PC-9 (cell line): ENCODE results near the gene TJP3. TPM values are rescaled to one million over a fixed set of nuclear protein-coding genes. Genes with fewer than 3 reads are reported as not detected.
"Not testable (repeated sequence)": the region's sequence is repeated elsewhere in the genome, so short reads cannot be mapped to it uniquely, and the experiment has no call there.

Experiments used
- BruUV-seq: library from RNA; stranded (reverse); fragments of 400-500 nt; replicated peaks from 2 replicates; lab custom pipeline; 2021; lab: Mats Ljungman, UMichigan
- CTCF ChIA-PET: fragments of 300-600 bp; sonication (Branson Sonifier 250); formaldehyde crosslinking; loops from one replicate; lab custom pipeline; 2022; ENCODE audit warnings: antibody characterized with exemption; lab: Charles Lee
- POLR2A ChIA-PET: fragments of 300-600 bp; sonication (Branson Sonifier 250); formaldehyde crosslinking; loops from one replicate; lab custom pipeline; 2022; ENCODE audit warnings: antibody characterized with exemption; ENCODE audit not compliant: unreplicated experiment; lab: Charles Lee
- DNase-seq, 2 experiments: peaks; one replicate each; pipeline versions ENCODE4 v3.0.0 to v3.0.0-alpha.2; 2015 to 2022; ENCODE audit warnings: mixed read lengths in 1 of 2
- H2AFZ ChIP-seq: fragments of 200-600 bp; sonication (generic); 2 replicates; pipeline ENCODE4 v1.8.1; 2017; ENCODE audit warnings: antibody characterized with exemption
- H3F3A ChIP-seq: fragments of 200-600 bp; sonication (generic); 2 replicates; pipeline ENCODE4 v1.8.1; 2017; ENCODE audit warnings: antibody characterized with exemption, mild to moderate bottlenecking, low read depth; ENCODE audit not compliant: insufficient read depth
- H3K27ac ChIP-seq: fragments of 200-600 bp; sonication (generic); 2 replicates; pipeline ENCODE4 v1.6.1; 2016; ENCODE audit warnings: mixed run types
- H3K27me3 ChIP-seq: fragments of 200-600 bp; sonication (generic); 2 replicates; pipeline ENCODE4 v1.6.1; 2016; ENCODE audit warnings: low read depth, mixed run types; ENCODE audit not compliant: insufficient read depth
- H3K36me3 ChIP-seq: fragments of 200-600 bp; sonication (generic); 2 replicates; pipeline ENCODE4 v1.6.1; 2016; ENCODE audit warnings: low read depth, mixed run types
- H3K4me1 ChIP-seq: fragments of 200-600 bp; sonication (generic); replicated peaks from 2 replicates; pipeline ENCODE4 v1.6.1; 2016; ENCODE audit warnings: mixed run types; ENCODE audit not compliant: insufficient read depth
- H3K4me2 ChIP-seq: fragments of 200-600 bp; sonication (generic); 2 replicates; pipeline ENCODE4 v1.6.1; 2017; ENCODE audit warnings: mixed run types
- H3K4me3 ChIP-seq: fragments of 200-600 bp; sonication (generic); 2 replicates; pipeline ENCODE4 v1.6.1; 2016; ENCODE audit warnings: mixed run types
- H3K79me2 ChIP-seq: fragments of 200-600 bp; sonication (generic); 2 replicates; pipeline ENCODE4 v1.6.1; 2017; ENCODE audit warnings: low read depth, mixed run types
- H3K9me2 ChIP-seq: fragments of 200-600 bp; sonication (generic); 2 replicates; pipeline ENCODE4 v1.8.1; 2017; ENCODE audit warnings: mild to moderate bottlenecking; ENCODE audit not compliant: insufficient read depth
- H3K9me3 ChIP-seq: fragments of 200-600 bp; sonication (generic); 2 replicates; pipeline ENCODE4 v1.8.1; 2016; ENCODE audit warnings: low read depth; ENCODE audit not compliant: insufficient read depth
- H4K20me1 ChIP-seq: fragments of 200-600 bp; sonication (generic); 2 replicates; pipeline ENCODE4 v1.8.1; 2017; ENCODE audit not compliant: insufficient read depth
- EZH2 ChIP-seq: fragments of 200-600 bp; sonication (generic); IDR thresholded peaks from 2 replicates; pipeline ENCODE4 v1.8.0; 2017; ENCODE audit warnings: antibody characterized with exemption, low read depth
- intact Hi-C: fragments of 100-400 bp; cut with micrococcal nuclease; formaldehyde crosslinking; loops from one replicate; pipeline ENCODE4 v1.10.0; 2022; ENCODE audit not compliant: unreplicated experiment
- total RNA-seq: library from RNA; stranded (reverse); gene quantifications from 2 replicates; pipeline ENCODE4 v1.2.3, GENCODE V29; 2021
- TF ChIP-seq, protein P1 (sequence below): fragments of 200-600 bp; sonication (generic); conservative IDR thresholded peaks from 2 replicates; pipeline ENCODE4 v1.6.1; 2017; ENCODE audit warnings: mixed run types, antibody characterized with exemption, mild to moderate bottlenecking, moderate library complexity

TJP3 gene
- total RNA-seq, 1 experiment from 2014 or later, result 56.8 TPM

DNA sequence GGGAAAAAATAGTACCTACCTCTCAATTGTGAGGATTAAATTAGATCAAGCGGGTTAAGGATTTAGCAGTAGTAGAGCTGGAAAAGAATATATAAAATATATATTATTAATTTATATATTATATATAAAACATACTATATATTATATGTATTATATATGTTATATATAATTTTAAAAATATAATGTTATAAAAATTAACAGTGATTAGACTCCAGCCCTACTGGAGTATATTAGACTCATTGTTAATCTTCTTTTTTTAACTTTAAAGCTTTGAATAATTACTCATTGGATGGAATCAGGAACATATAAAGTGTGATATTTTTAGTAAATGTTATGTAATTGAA is 53.9 kb downstream of the TJP3 start:
- H3K9me2 ChIP-seq, result no peaks in the 10 kb centered on the region
- no peaks in the 10 kb centered on the region for H3K9me3 ChIP-seq
- no peak overlapping the region for H2AFZ ChIP-seq
- no TSS peak for BruUV-seq
- 0 out of 2 replicates have a peak, but pooled peaks cover 3% of the 10 kb centered on the region for H3F3A ChIP-seq
- H3K27me3 ChIP-seq, result no peaks in the 10 kb centered on the region
- H3K79me2 ChIP-seq, result peaks cover 12% of the 10 kb centered on the region; the same call in 1 of the 2 replicates
- H4K20me1 ChIP-seq, result no peaks in the 10 kb centered on the region
- H3K36me3 ChIP-seq, result no peaks in the 10 kb centered on the region
- DNase-seq, result no peak
- H3K4me3 ChIP-seq, result peak overlapping the region; percentile 76; the same call in 1 of the 2 replicates
- POLR2A ChIA-PET, result no interaction called here
- peak overlapping the region; percentile 79 for H3K4me2 ChIP-seq
- TF ChIP-seq, protein P1, sequence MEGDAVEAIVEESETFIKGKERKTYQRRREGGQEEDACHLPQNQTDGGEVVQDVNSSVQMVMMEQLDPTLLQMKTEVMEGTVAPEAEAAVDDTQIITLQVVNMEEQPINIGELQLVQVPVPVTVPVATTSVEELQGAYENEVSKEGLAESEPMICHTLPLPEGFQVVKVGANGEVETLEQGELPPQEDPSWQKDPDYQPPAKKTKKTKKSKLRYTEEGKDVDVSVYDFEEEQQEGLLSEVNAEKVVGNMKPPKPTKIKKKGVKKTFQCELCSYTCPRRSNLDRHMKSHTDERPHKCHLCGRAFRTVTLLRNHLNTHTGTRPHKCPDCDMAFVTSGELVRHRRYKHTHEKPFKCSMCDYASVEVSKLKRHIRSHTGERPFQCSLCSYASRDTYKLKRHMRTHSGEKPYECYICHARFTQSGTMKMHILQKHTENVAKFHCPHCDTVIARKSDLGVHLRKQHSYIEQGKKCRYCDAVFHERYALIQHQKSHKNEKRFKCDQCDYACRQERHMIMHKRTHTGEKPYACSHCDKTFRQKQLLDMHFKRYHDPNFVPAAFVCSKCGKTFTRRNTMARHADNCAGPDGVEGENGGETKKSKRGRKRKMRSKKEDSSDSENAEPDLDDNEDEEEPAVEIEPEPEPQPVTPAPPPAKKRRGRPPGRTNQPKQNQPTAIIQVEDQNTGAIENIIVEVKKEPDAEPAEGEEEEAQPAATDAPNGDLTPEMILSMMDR, result no peak
- no peak for TF ChIP-seq EZH2
- CTCF ChIA-PET, result interaction anchor here (1.6 kb wide), 1 partner anchor 87 kb away, joined by 3 read pairs; no protein-coding TSS in a partner anchor
- H3K4me1 ChIP-seq, result no peaks in the 10 kb centered on the region
- intact Hi-C loops, result no loop called here
- H3K27ac ChIP-seq, result peak overlapping the region; percentile 76; the same call in 1 of the 2 replicates

DNA sequence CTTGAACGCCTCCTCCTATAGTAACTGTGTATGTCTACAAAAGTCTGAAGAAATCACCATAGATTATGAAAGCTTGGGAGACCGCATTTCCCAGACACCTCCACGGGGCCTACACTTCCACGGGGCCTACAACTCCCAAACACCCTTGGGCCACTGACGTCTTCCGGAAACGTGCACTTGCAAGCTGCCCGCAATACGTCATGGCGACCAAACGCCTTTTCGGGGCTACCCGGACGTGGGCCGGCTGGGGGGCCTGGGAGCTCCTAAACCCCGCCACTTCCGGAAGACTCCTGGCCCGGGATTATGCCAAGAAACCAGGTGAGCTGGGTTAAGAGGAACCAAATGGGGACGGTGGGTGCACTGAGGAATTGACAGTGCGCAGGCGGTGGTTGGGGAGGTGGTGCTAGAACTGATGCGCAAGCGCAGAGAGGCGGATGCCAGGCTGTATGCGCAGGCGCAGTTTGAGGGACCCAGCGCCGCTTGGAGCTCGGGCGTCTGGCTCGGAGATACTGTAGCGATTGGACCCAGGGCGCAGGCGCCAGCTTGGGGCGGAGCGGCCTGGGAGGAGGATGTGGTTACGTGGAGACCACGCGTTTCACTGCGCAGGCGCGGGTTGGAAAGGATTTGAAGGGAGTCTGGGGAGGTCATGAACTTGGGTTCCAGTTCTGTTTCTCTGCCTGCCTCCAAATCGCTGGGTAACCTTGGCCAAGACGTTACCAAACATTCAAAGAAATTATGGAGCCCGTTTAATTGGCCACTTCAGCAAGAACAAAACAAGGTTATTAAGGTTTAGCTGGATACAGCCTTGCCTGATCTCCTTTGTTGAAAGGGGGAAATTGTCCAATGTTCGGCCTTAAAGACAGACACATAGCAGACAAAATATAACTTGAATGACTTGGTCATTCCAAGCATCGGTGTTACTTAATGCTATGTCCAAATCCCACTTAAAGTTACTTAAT is 54.6 kb downstream of the TJP3 start, which contains the start of gene MRPL54:
Gene MRPL54, plus strand, starts transcription at position 182 of the 959 bp plus-strand sequence. Its CDS starts 19 bp downstream, at position 201.
- Histone ChIP-seq H3K4me1 (no peaks in the 10 kb centered on the region), H3K4me3 (peak within 1 kb of the TSS; percentile 76), H3K9me2 (no peaks in the 10 kb centered on the region), H3F3A (0 out of 2 replicates have a peak, but pooled peaks cover 3% of the 10 kb centered on the region), H4K20me1 (no peaks in the 10 kb centered on the region), H3K27ac (peak within 1 kb of the TSS; percentile 76), H3K79me2 (peaks cover 12% of the 10 kb centered on the region; the same call in 1 of the 2 replicates), H2AFZ (peak within 1 kb of the TSS; percentile 90), H3K36me3 (no peaks in the 10 kb centered on the region), H3K27me3 (no peaks in the 10 kb centered on the region), H3K9me3 (no peaks in the 10 kb centered on the region), H3K4me2 (peak within 1 kb of the TSS; percentile 83)
- DNase-seq, result peak; percentile 87 to 96
- ChIA-PET CTCF (interaction anchor here (0.9 to 1.6 kb wide), 2 partner anchors 86 to 446 kb away, joined by 3 to 5 read pairs; no protein-coding TSS in a partner anchor), POLR2A (interaction anchor here (0.5 to 0.7 kb wide), 6 partner anchors 38 to 1134 kb away, joined by 3 to 4 read pairs (median 3); partner anchors contain the start of gene YJU2)
- TF ChIP-seq, protein P1, result no peak
- no peak for TF ChIP-seq EZH2
- intact Hi-C loops, result no loop called here
- TSS peak; percentile 84 for BruUV-seq

DNA sequence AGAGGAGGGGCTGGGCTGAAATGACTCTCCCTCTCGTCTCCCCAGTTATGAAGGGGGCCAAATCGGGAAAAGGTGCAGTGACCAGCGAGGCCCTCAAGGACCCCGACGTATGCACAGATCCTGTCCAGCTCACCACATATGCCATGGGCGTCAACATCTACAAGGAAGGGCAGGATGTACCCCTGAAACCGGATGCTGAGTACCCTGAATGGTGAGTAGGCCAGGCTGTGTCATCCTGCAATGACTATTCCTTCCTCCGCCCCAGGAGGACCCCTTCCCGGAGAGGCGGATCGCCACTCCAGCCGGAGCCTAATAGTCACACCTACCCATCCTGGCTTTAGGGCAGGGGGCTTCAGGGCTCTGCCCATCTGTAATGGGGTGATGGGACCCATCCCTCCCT is 56.9 kb downstream of the TJP3 start:
- no peak overlapping the region for H3K4me3 ChIP-seq
- H3K4me1 ChIP-seq, result no peaks in the 10 kb centered on the region
- no peak for TF ChIP-seq EZH2
- TF ChIP-seq, protein P1, result no peak
- peaks cover 12% of the 10 kb centered on the region; the same call in 1 of the 2 replicates for H3K79me2 ChIP-seq
- no TSS peak for BruUV-seq
- no peaks in the 10 kb centered on the region for H3K9me3 ChIP-seq
- 0 out of 2 replicates have a peak, but pooled peaks cover 3% of the 10 kb centered on the region for H3F3A ChIP-seq
- H3K4me2 ChIP-seq, result no peak overlapping the region
- ChIA-PET CTCF (interaction anchor here (0.6 to 0.8 kb wide), 2 partner anchors 38 to 729 kb away, joined by 3 to 9 read pairs; no protein-coding TSS in a partner anchor), POLR2A (no interaction called here)
- no peaks in the 10 kb centered on the region for H3K36me3 ChIP-seq
- H2AFZ ChIP-seq, result no peak overlapping the region
- H3K27me3 ChIP-seq, result no peaks in the 10 kb centered on the region
- DNase-seq, result no peak
- no peaks in the 10 kb centered on the region for H4K20me1 ChIP-seq
- intact Hi-C loops, result no loop called here
- H3K9me2 ChIP-seq, result no peaks in the 10 kb centered on the region
- no peak overlapping the region for H3K27ac ChIP-seq

DNA sequence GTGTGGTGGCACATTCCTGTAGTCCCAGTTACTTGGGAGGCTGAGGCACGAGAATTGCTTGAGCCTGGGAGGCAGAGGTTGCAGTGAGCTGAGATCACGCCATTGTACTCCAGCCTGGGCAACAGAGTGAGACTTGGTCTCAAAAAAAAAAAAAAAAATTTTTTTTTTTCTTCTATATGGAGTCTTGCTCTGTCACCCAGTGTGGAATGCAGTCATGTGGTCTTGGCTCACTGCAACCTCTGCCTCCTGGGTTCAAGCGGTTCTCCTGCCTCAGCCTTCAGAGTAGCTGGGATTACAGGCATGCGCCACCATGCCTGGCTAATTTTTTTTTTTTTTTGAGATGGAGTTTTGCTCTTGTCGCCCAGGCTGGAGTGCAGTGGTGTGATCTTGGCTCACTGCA is 57.6 kb downstream of the TJP3 start:
- intact Hi-C loops, BruUV-seq: not testable (repeated sequence)
- CTCF ChIA-PET, result interaction anchor here (0.6 kb wide), 1 partner anchor 729 kb away, joined by 9 read pairs; no protein-coding TSS in a partner anchor

More for the DNA sequence above, 57.6 kb downstream of the TJP3 start:
- H3K27me3 ChIP-seq, H2AFZ ChIP-seq, H3K36me3 ChIP-seq, POLR2A ChIA-PET, H3F3A ChIP-seq, H3K4me3 ChIP-seq, H3K4me1 ChIP-seq, H3K27ac ChIP-seq, H3K9me2 ChIP-seq, H3K4me2 ChIP-seq, H3K9me3 ChIP-seq, DNase-seq, H4K20me1 ChIP-seq: not testable (repeated sequence)
- peaks cover 11% of the 10 kb centered on the region; the same call in 1 of the 2 replicates for H3K79me2 ChIP-seq
